Fibroblast of mammary gland (primary cell): Measurements from ENCODE around the gene UBE2N.

Experiments used
- DNase-seq: peaks from one replicate; pipeline ENCODE4 v3.0.0-alpha.2; 2010; ENCODE audit warnings: low read depth
- H3K4me3 ChIP-seq: 2 replicates; pipeline ENCODE4 v1.5.1; 2011; ENCODE audit warnings: low read depth, mild to moderate bottlenecking, low read length, moderate library complexity; ENCODE audit not compliant: control insufficient read depth
- TF ChIP-seq, protein P1 (sequence below): conservative IDR thresholded peaks from 2 replicates; pipeline ENCODE4 v1.5.1; 2011; ENCODE audit warnings: low read depth, low read length, inconsistent platforms; ENCODE audit not compliant: control insufficient read depth, insufficient read depth

The UBE2N gene

DNA sequence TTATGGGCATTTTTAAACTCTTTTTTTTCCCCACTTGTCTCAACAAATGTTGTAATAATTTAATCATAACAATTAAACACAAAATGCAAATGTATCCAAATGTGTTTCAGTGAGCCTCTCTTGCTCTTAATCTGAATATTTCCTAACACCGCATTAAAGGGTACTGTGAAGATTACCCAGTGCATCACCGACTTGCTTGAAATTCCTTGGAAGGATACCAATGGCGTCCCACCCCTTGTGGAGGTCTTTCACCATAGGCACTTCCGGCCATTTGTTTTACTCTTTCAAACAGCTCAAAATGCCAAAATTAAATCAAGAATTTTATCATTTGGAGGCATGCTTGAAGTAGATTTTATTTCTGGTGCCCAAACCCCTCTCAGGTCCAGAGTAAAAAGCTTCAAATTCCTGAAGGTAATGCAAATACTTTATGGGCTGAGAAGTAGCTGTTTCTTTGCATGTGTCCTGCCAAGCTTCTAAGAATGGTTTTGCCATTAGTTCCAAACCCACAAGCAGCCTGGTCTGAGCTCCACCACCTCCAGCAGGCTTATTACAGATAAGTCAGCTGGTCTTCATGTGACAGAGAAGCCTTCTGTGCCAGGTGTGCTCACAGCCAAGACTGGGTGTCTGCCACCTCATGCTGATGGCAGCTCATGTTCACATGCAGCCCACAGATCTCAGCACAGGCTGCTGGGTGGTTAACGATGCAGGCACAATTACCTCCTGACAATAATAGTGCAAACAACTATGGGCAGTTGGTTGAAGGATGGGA, 80.4 kb downstream of the UBE2N start:
- TF ChIP-seq, protein P1, sequence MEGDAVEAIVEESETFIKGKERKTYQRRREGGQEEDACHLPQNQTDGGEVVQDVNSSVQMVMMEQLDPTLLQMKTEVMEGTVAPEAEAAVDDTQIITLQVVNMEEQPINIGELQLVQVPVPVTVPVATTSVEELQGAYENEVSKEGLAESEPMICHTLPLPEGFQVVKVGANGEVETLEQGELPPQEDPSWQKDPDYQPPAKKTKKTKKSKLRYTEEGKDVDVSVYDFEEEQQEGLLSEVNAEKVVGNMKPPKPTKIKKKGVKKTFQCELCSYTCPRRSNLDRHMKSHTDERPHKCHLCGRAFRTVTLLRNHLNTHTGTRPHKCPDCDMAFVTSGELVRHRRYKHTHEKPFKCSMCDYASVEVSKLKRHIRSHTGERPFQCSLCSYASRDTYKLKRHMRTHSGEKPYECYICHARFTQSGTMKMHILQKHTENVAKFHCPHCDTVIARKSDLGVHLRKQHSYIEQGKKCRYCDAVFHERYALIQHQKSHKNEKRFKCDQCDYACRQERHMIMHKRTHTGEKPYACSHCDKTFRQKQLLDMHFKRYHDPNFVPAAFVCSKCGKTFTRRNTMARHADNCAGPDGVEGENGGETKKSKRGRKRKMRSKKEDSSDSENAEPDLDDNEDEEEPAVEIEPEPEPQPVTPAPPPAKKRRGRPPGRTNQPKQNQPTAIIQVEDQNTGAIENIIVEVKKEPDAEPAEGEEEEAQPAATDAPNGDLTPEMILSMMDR = no peak
- H3K4me3 ChIP-seq = no peak overlapping the region
- DNase-seq = peak; percentile 20

DNA sequence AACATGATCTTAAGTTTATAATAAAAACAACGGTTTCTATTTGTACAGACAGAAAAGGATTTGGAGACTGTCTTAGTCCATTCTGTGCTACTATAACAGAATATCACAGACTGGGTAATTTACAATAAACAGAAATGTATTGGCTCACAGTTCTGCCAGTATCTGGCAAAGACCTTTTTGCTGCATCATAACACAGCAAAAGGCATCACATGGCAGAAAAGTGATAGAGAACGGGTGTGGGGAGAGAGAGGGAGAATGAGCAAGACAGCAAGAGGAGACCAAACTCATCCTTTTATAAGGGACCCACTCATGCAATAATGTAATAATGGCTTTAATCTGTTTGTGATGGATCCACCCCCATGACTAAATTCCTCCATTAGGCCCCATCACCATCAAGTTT, 81.1 kb downstream of the UBE2N start:
- no peak for DNase-seq
- no peak overlapping the region for H3K4me3 ChIP-seq
- TF ChIP-seq, protein P1 = no peak

DNA sequence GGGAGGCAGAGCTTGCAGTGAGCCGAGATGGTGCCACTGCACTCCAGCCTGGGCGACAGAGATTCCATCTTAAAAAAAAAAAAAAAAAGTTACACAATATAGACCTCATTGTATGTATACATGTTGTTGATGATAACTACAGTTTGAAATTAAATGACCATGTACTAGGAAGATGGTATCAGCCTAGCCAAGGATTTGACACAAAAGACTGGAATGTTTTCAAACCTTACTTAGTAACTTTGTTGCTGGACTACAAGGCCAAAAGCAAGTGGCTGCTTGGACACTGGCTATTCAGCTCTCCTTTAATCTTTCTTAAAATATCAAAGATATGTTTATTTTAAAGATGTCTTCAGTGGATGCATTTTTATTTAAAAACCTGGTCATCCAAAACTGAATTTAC, 82.9 kb downstream of the UBE2N start:
- DNase-seq = no peak
- H3K4me3 ChIP-seq = no peak overlapping the region
- TF ChIP-seq, protein P1 = no peak

DNA sequence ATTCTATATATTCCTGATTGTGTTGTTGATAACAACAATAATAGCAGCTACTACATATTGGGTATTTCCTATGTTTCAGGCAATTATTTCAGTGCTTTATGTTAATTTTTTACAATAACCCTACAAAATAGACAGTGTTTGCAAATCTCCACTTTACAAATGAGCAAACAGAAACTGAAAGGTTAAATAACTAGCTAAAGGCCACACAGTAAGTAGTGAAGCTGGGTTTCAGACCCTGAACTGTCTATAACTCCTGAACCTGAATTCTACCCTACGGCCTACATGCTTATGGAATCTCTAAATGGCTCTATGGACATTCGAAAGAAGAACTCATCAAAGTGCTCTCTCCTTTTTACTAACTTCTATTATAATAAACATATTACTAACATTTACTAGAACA, 83.7 kb downstream of the UBE2N start:
- TF ChIP-seq, protein P1 = no peak
- no peak for DNase-seq
- no peak overlapping the region for H3K4me3 ChIP-seq

DNA sequence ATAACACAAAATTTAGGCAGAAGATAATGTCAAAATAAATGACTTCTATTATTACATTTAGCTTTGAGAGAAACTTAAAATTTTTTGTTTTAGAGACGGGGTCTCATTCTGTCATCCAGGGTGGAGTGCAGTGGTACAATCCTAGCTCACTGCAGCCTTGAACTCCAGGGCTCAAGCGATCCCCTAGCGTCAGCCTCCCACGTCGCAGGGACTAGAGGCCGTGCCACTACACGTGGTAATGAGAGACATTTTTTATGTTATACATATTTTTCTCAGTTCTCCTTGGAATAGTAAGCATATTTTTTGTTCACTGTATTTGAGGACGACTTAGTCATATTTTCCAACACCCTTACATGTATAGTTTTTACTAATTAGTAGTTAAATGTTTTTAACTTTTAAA, 85.5 kb downstream of the UBE2N start:
- TF ChIP-seq, protein P1 = no peak
- no peak for DNase-seq

More for the DNA sequence above, 85.5 kb downstream of the UBE2N start:
- H3K4me3 ChIP-seq = no peak overlapping the region
